ENCODE results near the gene PDE4B. TPM values are rescaled to one million over a fixed set of nuclear protein-coding genes. Genes with fewer than 3 reads are reported as not detected.
"Not testable (repeated sequence)": the region's sequence is repeated elsewhere in the genome, so short reads cannot be mapped to it uniquely, and the experiment has no call there.

PDE4B gene
- total RNA-seq, 1 donor from 2014 or later, result 23.9 TPM

DNA sequence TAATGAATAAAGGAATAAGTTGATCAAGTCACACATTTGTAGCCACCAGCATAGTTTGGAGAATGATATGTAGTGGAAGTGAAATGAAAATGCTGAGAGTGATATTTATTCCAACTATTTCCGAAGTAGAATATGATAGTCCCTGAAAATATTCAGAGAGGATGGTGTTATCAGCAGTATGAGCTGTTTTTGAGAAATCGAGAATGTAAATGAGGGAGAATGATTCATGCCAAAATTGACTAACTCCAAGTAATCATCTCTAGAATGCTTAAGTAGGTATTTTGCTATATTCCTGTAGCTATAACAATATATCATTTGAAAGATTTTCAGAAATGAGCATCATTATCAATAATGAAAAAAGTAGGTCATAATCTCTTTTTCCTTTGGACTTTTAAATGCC lies 178.9 kb downstream of the PDE4B start:
- ATAC-seq (no peak), DNase-seq (ENCODE audit: low spot score) (no peak)
- intact Hi-C loops (cut with DNase I), result no loop called here

DNA sequence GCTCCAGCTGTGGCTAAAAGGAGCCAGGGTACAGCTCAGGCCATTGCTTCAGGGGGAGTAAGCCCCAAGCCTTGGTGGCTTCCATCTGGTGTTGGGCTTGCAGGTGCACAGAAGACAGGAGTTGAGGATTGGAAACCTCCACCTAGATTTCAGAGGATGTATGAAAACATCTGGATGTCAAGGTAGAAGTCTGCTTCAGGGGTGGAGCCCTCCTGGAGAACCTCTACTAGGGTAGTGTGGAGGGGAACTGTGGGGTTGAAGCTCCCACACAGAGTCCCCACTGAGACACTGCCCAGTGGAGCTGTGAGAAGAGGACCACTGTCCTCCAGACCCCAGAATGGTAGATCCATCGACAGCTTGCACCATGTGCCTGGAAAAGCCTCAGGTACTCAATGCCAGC lies 183.0 kb downstream of the PDE4B start:
- no peak for ATAC-seq
- intact Hi-C loops (cut with DNase I), result no loop called here

DNA sequence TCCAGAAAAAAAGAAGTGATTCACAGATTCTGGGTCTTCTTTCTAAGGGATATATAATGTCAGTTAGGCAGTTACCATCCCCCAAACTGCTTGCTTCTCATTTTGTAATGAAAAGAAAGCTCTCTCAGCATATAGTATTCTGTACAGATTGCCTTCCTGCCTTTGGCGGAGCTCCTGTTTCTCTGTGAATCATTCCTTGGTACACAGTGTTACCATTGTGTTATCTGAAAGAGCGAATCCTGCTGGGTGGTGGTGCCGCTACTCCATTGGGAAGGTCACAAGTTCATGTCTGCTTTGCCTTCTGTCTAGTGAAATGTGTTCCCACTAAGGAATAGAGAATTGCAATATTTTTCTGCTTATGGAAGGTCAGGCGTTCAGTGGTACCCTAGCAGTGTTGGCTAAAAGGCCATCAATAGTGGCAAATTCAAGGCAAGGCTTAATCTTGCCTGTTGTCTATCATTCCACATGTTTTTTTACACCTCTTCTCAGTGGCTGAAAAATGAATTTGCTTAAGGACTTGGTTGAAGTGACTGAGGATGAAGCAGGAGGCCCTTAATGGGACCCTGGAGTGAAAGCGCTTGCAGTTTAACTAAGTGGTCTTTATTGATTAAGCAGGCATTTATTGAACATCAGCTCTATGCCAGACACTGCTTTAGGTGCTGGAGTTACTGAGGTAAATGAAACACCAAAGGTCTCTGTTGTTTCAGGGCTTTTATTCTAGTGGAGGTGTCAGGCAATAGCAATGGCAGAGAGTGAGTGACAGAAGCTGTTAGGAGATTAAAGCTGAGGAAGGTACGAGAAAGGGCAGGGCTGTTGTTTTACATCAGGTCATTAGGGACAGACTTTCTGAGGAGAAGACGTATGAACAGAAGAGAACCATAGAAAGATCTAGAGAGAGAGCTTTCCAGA lies 186.7 kb downstream of the PDE4B start:
- intact Hi-C loops (cut with DNase I), result no loop called here
- peak; percentile 28 for ATAC-seq

More for the DNA sequence above, 183.0 kb downstream of the PDE4B start:
- DNase-seq (ENCODE audit: low spot score), result no peak

DNA sequence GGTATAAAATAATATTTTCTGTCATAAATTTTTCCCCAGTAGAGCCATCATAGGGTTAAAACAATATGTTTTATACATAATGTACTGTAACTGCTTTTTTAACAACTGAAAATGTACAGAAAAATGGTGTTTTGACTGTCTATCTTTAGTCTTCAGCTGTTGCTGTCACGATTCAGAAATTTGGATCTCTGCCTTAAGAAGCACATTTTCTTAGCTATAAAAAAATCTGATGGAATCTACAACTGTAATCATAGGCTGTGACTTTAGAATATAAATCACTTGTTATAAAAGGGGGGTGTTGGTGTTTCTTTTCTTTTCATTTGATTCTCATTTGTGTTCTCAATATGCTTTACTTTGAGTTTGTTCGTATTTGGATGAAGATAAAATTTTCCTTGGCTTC lies 187.5 kb downstream of the PDE4B start:
- DNase-seq (ENCODE audit: low spot score), result no peak
- intact Hi-C loops (cut with DNase I), result no loop called here

More for the DNA sequence above, 186.7 kb downstream of the PDE4B start:
- DNase-seq (ENCODE audit: low spot score), result no peak

DNA sequence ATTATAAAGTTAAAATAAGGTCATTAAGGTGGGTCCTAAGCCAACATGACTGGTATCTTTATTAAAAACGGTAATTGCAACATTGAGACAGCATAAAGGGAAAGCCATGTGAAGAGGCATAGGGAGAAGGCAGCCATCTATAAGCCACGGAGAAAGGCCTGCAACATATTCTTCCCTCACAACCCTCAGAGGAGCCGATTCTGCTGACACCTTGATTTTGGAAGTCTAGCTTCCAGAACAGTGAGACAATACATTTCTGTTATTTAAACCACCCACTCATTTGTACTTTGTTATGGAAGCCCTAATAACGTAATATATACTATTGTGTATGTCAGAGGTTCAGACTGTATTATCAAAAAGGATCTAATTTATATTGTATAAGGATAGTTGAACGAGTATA lies 190.8 kb downstream of the PDE4B start:
- no peak for ATAC-seq
- no peak for DNase-seq (ENCODE audit: low spot score)
- intact Hi-C loops (cut with DNase I), result no loop called here

More for the DNA sequence above, 187.5 kb downstream of the PDE4B start:
- ATAC-seq, result no peak

DNA sequence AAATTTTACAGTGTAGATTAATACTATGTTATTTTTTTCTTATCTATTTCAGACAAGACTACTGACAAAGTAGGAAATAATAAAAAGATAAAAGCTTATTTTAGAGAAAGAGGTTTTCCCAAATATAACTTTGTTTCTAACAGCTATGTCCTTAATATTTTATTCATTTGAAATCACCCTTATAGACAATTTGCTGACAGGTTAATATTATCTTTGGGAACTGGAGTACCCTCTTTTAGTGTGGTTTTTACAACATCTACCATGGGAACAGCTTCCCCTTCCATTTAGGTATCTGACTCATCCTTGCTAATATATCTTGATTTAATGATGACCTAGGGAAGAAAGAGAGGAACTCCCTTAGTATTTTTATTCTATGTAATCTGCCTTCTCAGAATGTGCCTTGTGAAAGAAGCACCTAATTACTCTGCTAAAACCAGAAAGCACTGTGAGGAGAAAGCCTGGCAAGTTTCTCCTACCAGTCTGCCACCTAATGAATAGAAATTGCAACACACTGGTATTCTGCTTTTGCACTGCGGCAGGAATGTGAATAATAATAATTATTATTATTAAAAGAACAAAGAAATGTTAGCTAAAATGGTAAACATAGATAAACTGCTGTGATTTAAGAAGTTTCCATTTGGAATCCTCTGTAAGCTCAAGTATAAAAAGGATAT lies 192.8 kb downstream of the PDE4B start:
- no peak for DNase-seq (ENCODE audit: low spot score)
- ATAC-seq, result no peak
- intact Hi-C loops (cut with DNase I), result no loop called here

DNA sequence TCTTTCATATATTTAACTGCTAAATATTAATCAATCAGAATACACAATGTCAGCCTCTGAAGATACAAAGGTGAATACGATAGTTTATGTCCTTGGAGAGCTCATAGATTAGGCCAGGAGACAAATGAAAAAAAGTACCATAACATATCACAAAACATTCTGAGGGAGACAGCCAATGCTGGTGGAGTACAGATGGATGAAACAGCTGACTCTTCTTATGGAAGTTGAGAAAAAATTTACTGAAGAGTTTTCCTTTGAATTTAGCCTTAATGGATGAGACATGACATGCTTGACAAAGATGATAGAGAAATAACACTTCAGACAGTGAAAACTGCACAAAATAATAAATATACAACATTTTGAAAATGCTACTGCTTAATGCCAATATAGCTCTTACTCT lies 193.5 kb downstream of the PDE4B start:
- intact Hi-C loops (cut with DNase I), result no loop called here
- DNase-seq (ENCODE audit: low spot score) (no peak), ATAC-seq (no peak)

DNA sequence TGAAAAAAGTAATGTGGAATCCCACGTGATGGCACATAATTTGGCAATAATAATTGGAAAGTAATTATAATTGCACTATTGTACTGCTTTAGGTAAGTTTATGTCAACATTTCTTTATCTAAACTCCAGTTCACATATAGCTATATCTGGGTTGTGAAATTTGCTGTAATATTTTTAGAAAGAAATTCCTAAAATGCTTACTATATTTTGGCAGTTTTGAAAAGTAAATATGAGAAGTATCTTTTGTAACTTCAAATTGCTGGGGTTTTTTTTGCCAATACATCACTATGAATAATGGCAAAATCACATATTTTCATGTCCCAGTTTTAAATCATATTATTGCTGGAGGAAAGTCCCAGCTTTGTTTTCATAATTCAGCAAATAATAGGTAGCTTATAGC lies 197.5 kb downstream of the PDE4B start:
- DNase-seq (ENCODE audit: low spot score) (no peak), ATAC-seq (no peak)
- intact Hi-C loops (cut with DNase I), result no loop called here

DNA sequence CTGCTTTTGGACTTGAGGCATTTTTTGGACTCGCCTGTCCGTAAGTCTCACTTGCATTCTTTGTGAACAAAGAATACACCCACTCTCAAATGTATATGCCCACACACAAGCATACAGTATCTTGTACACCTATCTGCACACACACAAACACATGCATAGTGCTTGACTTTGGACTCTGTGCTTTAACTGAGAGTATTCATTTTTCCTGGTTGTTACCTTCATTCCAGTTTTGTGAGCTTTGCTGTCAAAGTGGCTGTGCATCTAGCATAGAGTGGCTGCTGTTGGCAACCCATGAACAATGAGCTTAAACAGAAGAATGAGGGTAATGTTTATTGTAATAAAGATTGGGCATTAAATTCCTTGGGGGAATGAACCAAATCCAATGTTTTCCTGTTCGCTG lies 199.0 kb downstream of the PDE4B start:
- DNase-seq (ENCODE audit: low spot score) (no peak), ATAC-seq (no peak)
- intact Hi-C loops (cut with DNase I), result no loop called here

DNA sequence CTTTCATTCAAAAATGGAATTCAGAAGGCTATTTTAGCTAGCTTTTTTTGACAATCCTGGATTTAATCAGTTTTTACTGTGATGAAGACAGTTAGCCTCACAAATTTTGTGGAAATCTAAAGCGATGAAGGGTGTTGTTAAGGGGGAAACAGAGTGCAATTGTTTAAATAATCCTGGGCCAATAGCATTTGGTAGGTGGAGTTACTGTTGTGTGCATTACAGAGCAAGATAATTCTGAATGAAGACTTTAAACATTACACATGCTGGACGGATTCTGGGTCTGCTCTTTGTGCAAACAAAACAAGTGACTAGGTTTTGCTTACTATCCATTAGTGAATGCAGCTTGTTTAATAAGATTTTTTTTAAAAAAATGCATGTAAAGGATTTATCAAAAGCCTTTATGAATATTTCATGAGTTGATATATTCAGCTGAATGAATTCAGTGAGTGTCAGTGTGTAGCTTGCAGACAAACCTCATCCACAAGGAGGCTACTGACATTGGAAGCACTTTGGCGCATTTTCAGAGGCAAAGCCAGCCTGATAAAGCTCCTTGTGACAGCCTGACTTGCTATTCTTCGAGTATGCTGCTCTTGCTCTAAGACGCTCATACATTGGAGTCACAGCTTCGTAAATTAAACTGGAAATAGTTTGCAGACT lies 199.6 kb downstream of the PDE4B start:
- no peak for DNase-seq (ENCODE audit: low spot score)
- intact Hi-C loops (cut with DNase I), result no loop called here
- no peak for ATAC-seq

DNA sequence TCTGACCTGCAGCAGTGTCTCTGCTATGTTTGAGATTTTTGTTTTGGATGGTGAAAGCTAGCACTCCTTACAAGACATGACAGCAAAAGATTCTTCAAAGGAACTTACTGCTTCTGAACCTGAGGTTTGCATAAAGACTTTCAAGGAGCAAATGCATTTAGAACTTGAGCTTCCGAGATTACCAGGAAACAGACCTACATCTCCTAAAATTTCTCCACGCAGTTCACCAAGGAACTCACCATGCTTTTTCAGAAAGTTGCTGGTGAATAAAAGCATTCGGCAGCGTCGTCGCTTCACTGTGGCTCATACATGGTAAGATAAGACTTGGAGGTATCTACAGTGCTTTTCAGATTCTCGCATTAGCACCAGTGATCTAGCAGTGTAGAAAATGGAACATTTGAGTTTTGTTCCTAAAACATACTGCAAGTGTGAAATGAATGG lies 200.2 kb downstream of the PDE4B start:
- ATAC-seq, result no peak
- no peak for DNase-seq (ENCODE audit: low spot score)
- intact Hi-C loops (cut with DNase I), result no loop called here

DNA sequence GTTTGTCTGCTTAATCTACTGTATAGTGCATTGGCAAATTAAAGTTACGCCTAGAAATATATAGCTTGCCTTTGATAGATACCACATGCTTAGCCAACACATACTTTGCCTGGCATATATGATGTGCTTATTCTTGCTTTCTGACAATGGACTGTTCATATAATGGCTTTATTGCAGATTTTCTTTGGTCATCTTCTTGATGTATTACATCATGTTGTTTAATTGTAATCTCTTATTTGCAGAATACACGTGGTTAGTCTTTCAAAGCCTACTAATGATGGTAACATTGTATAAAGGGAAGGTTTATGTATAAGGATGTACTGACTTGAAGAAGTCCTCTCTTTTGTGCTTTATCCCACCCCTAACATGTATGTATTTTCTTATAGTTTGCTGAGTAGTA lies 201.5 kb downstream of the PDE4B start:
- DNase-seq (ENCODE audit: low spot score) (no peak), ATAC-seq (no peak)
- intact Hi-C loops (cut with DNase I), result no loop called here

DNA sequence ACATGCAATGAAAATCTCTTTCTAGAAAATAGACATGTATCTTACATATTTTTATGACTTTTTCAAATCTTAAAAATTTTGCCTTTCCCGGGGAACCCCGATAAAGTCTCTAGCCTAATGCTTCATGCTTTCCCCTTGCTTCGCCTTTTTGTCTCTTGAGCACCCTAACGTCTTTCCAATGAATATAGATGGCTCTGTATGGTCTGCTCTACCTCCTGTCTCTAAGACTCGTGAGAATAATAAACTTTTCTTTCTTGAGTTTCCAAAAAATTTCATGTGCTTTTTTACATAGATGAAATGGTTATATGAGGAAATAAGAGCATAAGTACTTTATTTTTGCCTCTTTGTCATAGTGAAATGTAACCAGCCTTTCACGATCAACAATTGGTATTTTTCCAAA lies 202.6 kb downstream of the PDE4B start:
- ATAC-seq, result no peak
- intact Hi-C loops (cut with DNase I), result no loop called here
- no peak for DNase-seq (ENCODE audit: low spot score)

DNA sequence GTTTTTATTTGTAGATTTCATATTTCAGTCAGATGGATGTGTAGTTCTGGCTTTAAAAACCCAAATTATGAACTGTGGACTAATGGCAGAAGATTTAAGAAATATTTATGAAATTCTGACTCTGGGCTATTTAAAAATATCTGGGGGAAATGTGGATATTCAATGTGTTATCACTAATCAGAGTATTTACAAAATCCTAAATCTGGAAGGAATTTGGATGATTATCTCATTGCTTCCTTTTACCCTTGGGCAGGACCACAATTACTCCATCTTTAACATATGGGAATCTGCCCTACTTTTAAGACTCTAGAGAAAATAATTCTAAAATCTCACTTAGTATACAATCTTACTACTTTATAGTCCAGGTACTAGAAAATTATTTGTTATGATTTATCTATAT lies 203.2 kb downstream of the PDE4B start:
- no peak for ATAC-seq
- no peak for DNase-seq (ENCODE audit: low spot score)
- intact Hi-C loops (cut with DNase I), result no loop called here

DNA sequence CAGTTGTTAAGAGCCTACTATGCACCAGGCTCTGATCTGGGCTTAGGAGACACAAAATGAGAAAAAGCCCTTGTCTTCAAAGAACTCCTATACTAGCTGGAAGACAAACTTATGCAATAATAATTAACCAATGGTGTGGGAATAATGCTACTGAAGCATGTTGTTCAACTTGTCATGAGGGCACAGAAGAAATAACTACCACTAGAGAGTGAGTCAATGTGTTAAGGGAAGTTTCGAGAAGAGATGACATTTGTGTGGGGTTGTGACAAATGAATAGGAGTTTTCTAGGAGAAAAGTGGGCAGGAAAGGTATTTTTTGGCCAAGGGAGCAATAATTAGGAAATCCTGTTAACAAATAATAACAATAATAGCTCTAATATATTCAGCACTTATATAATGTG lies 205.0 kb downstream of the PDE4B start:
- no peak for DNase-seq (ENCODE audit: low spot score)
- no peak for ATAC-seq
- intact Hi-C loops (cut with DNase I), result no loop called here

DNA sequence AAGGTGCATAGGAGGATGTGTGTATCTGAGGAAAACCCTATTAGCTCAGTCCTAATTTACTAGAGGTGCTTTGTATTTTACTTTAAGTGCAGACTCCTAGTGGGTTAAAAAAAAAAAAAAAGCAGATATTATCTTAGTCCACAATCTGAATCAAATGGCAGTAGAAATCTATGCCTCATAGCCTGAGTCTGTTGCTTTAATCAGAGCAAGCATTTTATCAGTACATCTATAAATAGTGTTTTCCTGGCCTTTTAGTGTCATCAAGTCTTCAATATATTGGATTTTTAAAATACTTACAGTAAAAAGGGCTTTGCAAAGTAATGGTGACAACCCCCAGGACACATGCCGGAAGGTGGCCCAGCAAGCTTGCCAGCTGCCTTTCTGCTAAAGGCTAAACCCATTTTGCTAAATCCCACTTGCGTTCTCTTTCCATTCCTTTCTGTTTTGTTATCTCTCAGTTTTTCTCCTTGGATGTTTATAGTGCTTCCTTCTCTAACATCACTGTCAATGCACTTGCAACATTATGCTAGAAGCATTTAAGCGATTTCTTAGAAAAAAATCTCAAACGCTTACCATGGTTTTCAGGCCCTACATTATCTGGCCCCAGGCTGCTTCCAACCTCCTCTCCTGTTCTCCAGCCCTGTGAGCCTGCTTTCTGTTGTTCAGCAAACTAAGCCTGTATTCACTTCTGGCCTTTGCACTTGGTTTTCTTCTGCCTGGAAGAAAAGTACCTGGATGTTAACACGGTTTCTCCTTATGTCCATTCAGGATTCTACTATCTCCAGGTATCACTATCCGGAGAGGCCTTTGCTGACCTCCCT lies 206.3 kb downstream of the PDE4B start:
- ATAC-seq (no peak), DNase-seq (ENCODE audit: low spot score) (no peak)
- intact Hi-C loops (cut with DNase I), result no loop called here

DNA sequence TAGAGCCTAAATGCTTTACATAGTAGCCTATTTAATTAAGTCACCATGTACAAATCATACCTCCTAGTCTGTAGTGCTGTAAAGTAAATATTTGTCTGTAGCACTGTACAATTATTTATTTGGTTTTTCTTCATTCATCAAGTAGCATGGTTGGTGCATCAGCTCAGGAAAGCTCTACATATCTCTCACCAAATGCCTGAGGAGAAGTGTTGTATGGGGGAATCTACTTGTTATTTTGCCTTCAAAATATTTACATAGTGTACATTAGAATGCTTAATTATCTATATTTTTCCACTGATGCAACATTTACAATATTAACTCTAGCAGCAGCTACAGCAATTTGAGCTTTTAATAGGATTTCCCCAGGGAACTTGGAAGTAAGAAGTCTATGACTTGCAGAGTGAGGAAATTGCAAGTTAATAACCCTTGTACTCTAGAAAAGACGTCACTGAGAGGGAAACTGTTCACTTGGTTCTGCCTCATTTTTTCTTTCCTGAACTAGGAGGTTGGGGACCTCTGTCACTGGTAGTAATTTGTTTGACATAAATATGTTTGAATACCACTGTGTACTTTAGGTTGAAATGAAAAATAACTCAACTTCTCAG lies 207.4 kb downstream of the PDE4B start:
- intact Hi-C loops (cut with DNase I), result no loop called here
- ATAC-seq (no peak), DNase-seq (ENCODE audit: low spot score) (no peak)

DNA sequence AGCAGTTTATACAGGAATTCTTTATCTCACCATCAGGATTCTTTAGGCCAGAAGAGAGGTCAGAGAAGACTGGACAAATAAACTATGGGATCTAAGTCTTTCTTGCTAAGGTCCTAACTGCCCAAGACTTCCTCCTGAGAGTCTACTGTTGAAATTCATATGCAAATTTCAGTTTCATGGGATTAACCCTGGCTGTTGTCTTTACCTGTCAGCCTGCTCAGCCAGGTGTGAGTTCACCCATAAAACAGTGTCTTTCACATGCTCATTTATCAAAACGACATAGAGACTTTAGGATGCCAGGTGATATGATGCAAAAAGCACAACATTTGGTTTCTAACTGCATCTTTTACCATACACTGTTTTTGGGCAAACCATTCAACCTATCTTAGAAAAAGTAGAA lies 211.0 kb downstream of the PDE4B start:
- intact Hi-C loops (cut with DNase I), result no loop called here
- ATAC-seq, result no peak
- DNase-seq (ENCODE audit: low spot score), result no peak

DNA sequence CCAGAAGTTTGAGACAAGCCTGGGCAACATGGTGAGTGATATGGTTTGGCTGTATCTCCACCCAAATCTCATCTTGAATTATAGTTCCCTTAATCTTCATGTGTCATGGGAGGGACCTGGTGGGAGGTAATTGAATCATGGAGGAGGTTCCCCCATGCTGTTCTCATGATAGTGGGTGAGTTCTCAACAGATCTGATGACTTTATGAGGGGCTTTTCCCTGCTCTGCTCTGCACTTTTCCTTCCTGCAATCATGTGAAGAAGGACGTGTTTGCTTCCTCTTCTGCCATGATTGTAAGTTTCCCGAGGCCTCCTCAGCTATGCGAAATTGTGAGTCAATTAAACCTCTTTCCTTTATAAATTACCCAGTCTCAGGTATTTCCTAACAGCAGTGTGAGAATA lies 213.8 kb downstream of the PDE4B start:
- intact Hi-C loops (cut with DNase I); ATAC-seq; DNase-seq (ENCODE audit: low spot score): not testable (repeated sequence)

Data from sciatic nerve (tissue), 2 donors.